Activated T-helper 2 cell treated with anti-CD3 and anti-CD28 coated beads, Interferon-gamma antibody, Interleukin-2, Interleukin-4, amounts not matched to agents 10 μg/mL and 5 μg/mL and 100 μg/mL, durations not matched to agents 14 hours and 24 hours and 36 hours (primary cell): ENCODE data around the gene GRIA4. TPM values are rescaled to one million over a fixed set of nuclear protein-coding genes. Genes with fewer than 3 reads are reported as not detected.

ENCODE experiments used
- DNase-seq: peaks from one replicate; pipeline ENCODE4 v3.0.0; 2021; ENCODE audit warnings: low spot score
- H3K27ac Mint-ChIP-seq: one replicate; pipeline ENCODE4 v1.8.0; 2021; ENCODE audit warnings: mixed read lengths
- H3K27me3 Mint-ChIP-seq: one replicate; pipeline ENCODE4 v1.8.0; 2021; ENCODE audit warnings: low read depth, mixed read lengths
- H3K36me3 Mint-ChIP-seq: one replicate; pipeline ENCODE4 v1.8.0; 2021; ENCODE audit warnings: low read depth, mixed read lengths
- H3K4me1 Mint-ChIP-seq: one replicate; pipeline ENCODE4 v1.8.0; 2021; ENCODE audit warnings: low read depth, mixed read lengths
- H3K4me3 Mint-ChIP-seq: one replicate; pipeline ENCODE4 v1.8.0; 2021; ENCODE audit warnings: low read depth, mild to moderate bottlenecking, moderate library complexity, mixed read lengths
- H3K9me3 Mint-ChIP-seq: one replicate; pipeline ENCODE4 v1.8.0; 2021; ENCODE audit warnings: mixed read lengths
- intact Hi-C: fragments of 100-400 bp; cut with micrococcal nuclease; formaldehyde crosslinking; loops from one replicate; pipeline ENCODE4 v1.15.1; 2023
- total RNA-seq: library from RNA; stranded (reverse); gene quantifications from 2 replicates; pipeline ENCODE4 v1.2.3, GENCODE V29; 2022

GRIA4 gene
- total RNA-seq, 1 donor from 2014 or later, result not detected

GRCh38 chr11:105789579-105790420, 179.9 kb downstream of the GRIA4 start:
- no peaks in the 10 kb centered on the region for H3K4me1 Mint-ChIP-seq
- intact Hi-C loops, result no loop called here
- DNase-seq, result no peak
- H3K27ac Mint-ChIP-seq, result no peak overlapping the region
- H3K9me3 Mint-ChIP-seq, result no peaks in the 10 kb centered on the region
- H3K27me3 Mint-ChIP-seq, result no peaks in the 10 kb centered on the region
- H3K4me3 Mint-ChIP-seq, result no peak overlapping the region
- no peaks in the 10 kb centered on the region for H3K36me3 Mint-ChIP-seq

- Mint-ChIP-seq H3K4me1 (no peaks in the 10 kb centered on the region), H3K27ac (no peak overlapping the region), H3K4me3 (no peak overlapping the region), H3K36me3 (no peaks in the 10 kb centered on the region), H3K9me3 (no peaks in the 10 kb centered on the region), H3K27me3 (no peaks in the 10 kb centered on the region)
- DNase-seq, result no peak
- intact Hi-C loops, result no loop called here
These were observed 181.0 kb downstream of the GRIA4 start for GRCh38 chr11:105790840-105791239.

- H3K27ac Mint-ChIP-seq, result no peak overlapping the region
- H3K4me1 Mint-ChIP-seq, result no peaks in the 10 kb centered on the region
- H3K9me3 Mint-ChIP-seq, result no peaks in the 10 kb centered on the region
- intact Hi-C loops, result no loop called here
- H3K27me3 Mint-ChIP-seq, result no peaks in the 10 kb centered on the region
- no peaks in the 10 kb centered on the region for H3K36me3 Mint-ChIP-seq
- H3K4me3 Mint-ChIP-seq, result no peak overlapping the region
- DNase-seq, result no peak
These were observed 183.2 kb downstream of the GRIA4 start for GRCh38 chr11:105793092-105793491.

- H3K4me1 Mint-ChIP-seq, result no peaks in the 10 kb centered on the region
- H3K9me3 Mint-ChIP-seq, result no peaks in the 10 kb centered on the region
- H3K36me3 Mint-ChIP-seq, result no peaks in the 10 kb centered on the region
- H3K27me3 Mint-ChIP-seq, result no peaks in the 10 kb centered on the region
- H3K27ac Mint-ChIP-seq, result no peak overlapping the region
- intact Hi-C loops, result no loop called here
- H3K4me3 Mint-ChIP-seq, result no peak overlapping the region
- no peak for DNase-seq
These were observed 189.4 kb downstream of the GRIA4 start for GRCh38 chr11:105799263-105799662.

GRCh38 chr11:105799728-105800462, 190.0 kb downstream of the GRIA4 start:
- no peaks in the 10 kb centered on the region for H3K9me3 Mint-ChIP-seq
- H3K27me3 Mint-ChIP-seq, result no peaks in the 10 kb centered on the region
- H3K4me3 Mint-ChIP-seq, result no peak overlapping the region
- intact Hi-C loops, result no loop called here
- no peak for DNase-seq
- H3K4me1 Mint-ChIP-seq, result no peaks in the 10 kb centered on the region
- no peak overlapping the region for H3K27ac Mint-ChIP-seq
- no peaks in the 10 kb centered on the region for H3K36me3 Mint-ChIP-seq

- no peaks in the 10 kb centered on the region for H3K4me1 Mint-ChIP-seq
- H3K9me3 Mint-ChIP-seq, result no peaks in the 10 kb centered on the region
- H3K4me3 Mint-ChIP-seq, result no peak overlapping the region
These were observed 192.5 kb downstream of the GRIA4 start for GRCh38 chr11:105802390-105802789.

GRCh38 chr11:105811242-105811641, 201.4 kb downstream of the GRIA4 start:
- H3K9me3 Mint-ChIP-seq, result no peaks in the 10 kb centered on the region
- H3K4me1 Mint-ChIP-seq, result no peaks in the 10 kb centered on the region
- no peaks in the 10 kb centered on the region for H3K27me3 Mint-ChIP-seq
- no peak overlapping the region for H3K4me3 Mint-ChIP-seq
- no peak for DNase-seq
- H3K36me3 Mint-ChIP-seq, result no peaks in the 10 kb centered on the region
- H3K27ac Mint-ChIP-seq, result no peak overlapping the region
- intact Hi-C loops, result no loop called here

More at GRCh38 chr11:105802390-105802789, 192.5 kb downstream of the GRIA4 start:
- Mint-ChIP-seq H3K27me3 (no peaks in the 10 kb centered on the region), H3K36me3 (no peaks in the 10 kb centered on the region), H3K27ac (no peak overlapping the region)
- no peak for DNase-seq
- intact Hi-C loops, result no loop called here

- Mint-ChIP-seq H3K27ac (no peak overlapping the region), H3K36me3 (no peaks in the 10 kb centered on the region), H3K9me3 (no peaks in the 10 kb centered on the region), H3K4me3 (no peak overlapping the region), H3K27me3 (no peaks in the 10 kb centered on the region), H3K4me1 (no peaks in the 10 kb centered on the region)
- intact Hi-C loops, result no loop called here
- no peak for DNase-seq
These were observed 211.5 kb downstream of the GRIA4 start for GRCh38 chr11:105821372-105821771.

- no peak overlapping the region for H3K27ac Mint-ChIP-seq
- no peaks in the 10 kb centered on the region for H3K4me1 Mint-ChIP-seq
- intact Hi-C loops, result no loop called here
- no peaks in the 10 kb centered on the region for H3K9me3 Mint-ChIP-seq
- no peak overlapping the region for H3K4me3 Mint-ChIP-seq
- DNase-seq, result no peak
- H3K36me3 Mint-ChIP-seq, result no peaks in the 10 kb centered on the region
- no peaks in the 10 kb centered on the region for H3K27me3 Mint-ChIP-seq
These were observed 211.9 kb downstream of the GRIA4 start for GRCh38 chr11:105821781-105822180.

- no peak for DNase-seq
- intact Hi-C loops, result no loop called here
- Mint-ChIP-seq H3K36me3 (no peaks in the 10 kb centered on the region), H3K27me3 (no peaks in the 10 kb centered on the region), H3K9me3 (no peaks in the 10 kb centered on the region), H3K4me3 (no peak overlapping the region), H3K4me1 (no peaks in the 10 kb centered on the region), H3K27ac (no peak overlapping the region)
These were observed 213.7 kb downstream of the GRIA4 start for GRCh38 chr11:105823495-105824033.

GRCh38 chr11:105824457-105825013, 214.7 kb downstream of the GRIA4 start:
- H3K4me1 Mint-ChIP-seq, result no peaks in the 10 kb centered on the region
- no peaks in the 10 kb centered on the region for H3K9me3 Mint-ChIP-seq
- H3K4me3 Mint-ChIP-seq, result no peak overlapping the region
- H3K36me3 Mint-ChIP-seq, result no peaks in the 10 kb centered on the region
- intact Hi-C loops, result no loop called here
- H3K27ac Mint-ChIP-seq, result no peak overlapping the region
- no peaks in the 10 kb centered on the region for H3K27me3 Mint-ChIP-seq
- no peak for DNase-seq

- no peak overlapping the region for H3K27ac Mint-ChIP-seq
- no peaks in the 10 kb centered on the region for H3K4me1 Mint-ChIP-seq
- H3K9me3 Mint-ChIP-seq, result no peaks in the 10 kb centered on the region
- no peak for DNase-seq
- H3K36me3 Mint-ChIP-seq, result no peaks in the 10 kb centered on the region
- no peaks in the 10 kb centered on the region for H3K27me3 Mint-ChIP-seq
- no peak overlapping the region for H3K4me3 Mint-ChIP-seq
- intact Hi-C loops, result no loop called here
These were observed 215.3 kb downstream of the GRIA4 start for GRCh38 chr11:105825141-105825540.

GRCh38 chr11:105827906-105828305, 218.0 kb downstream of the GRIA4 start:
- DNase-seq, result no peak
- Mint-ChIP-seq H3K4me3 (no peak overlapping the region), H3K9me3 (no peaks in the 10 kb centered on the region), H3K4me1 (no peaks in the 10 kb centered on the region), H3K36me3 (no peaks in the 10 kb centered on the region), H3K27me3 (no peaks in the 10 kb centered on the region), H3K27ac (no peak overlapping the region)
- intact Hi-C loops, result no loop called here
